K562 (cell line): ENCODE measurements around the gene FAM219B. TPM values are rescaled to one million over a fixed set of nuclear protein-coding genes. Genes with fewer than 3 reads are reported as not detected.

Source experiments
- HCFC1 ChIP-seq: IDR thresholded peaks from 2 replicates; pipeline ENCODE4 v1.6.1; 2012; ENCODE audit warnings: low read depth, low read length, improper control_type of control experiment
- HDAC8 ChIP-seq: fragments of 450-650 bp; IDR thresholded peaks from 2 replicates; pipeline ENCODE4 v1.6.1; 2016; ENCODE audit warnings: mild to moderate bottlenecking, missing genetic modification characterization, moderate library complexity, missing compliant biosample characterization
- JUND ChIP-seq, 2 experiments: IDR thresholded peaks; 2 replicates in 1 of 2; 3 replicates in 1 of 2; pipeline ENCODE4 v1.6.1; 2011; ENCODE audit warnings: borderline replicate concordance in 2 of 2, low read depth in 2 of 2, low read length in 2 of 2, improper control_type of control experiment in 1 of 2, missing biosample characterization in 1 of 2, missing genetic modification characterization in 1 of 2, missing genetic modification reagents in 1 of 2
- MAFG ChIP-seq: fragments of 450-650 bp; conservative IDR thresholded peaks from 2 replicates; pipeline ENCODE4 v1.6.1; 2016; ENCODE audit warnings: missing genetic modification characterization, missing compliant biosample characterization
- MCM3 ChIP-seq: fragments of 450-650 bp; IDR thresholded peaks from 2 replicates; pipeline ENCODE4 v1.6.1; 2016
- MTF1 ChIP-seq: fragments of 250-450 bp; sonication (Bioruptor Pico); IDR thresholded peaks from 2 replicates; pipeline ENCODE4 v1.9.0; 2021; ENCODE audit warnings: moderate library complexity, mild to moderate bottlenecking, inconsistent platforms, borderline replicate concordance
- NR2C1 ChIP-seq, 2 experiments: fragments of 450-650 bp; IDR thresholded peaks; 2 replicates each; pipeline ENCODE4 v1.6.1; 2017; ENCODE audit warnings: mild to moderate bottlenecking in 2 of 2, antibody characterized with exemption in 1 of 2, inconsistent platforms in 1 of 2, missing compliant biosample characterization in 1 of 2, missing genetic modification characterization in 1 of 2
- SNIP1 ChIP-seq: fragments of 450-650 bp; IDR thresholded peaks from 2 replicates; pipeline ENCODE4 v1.7.1; 2017; ENCODE audit warnings: low read depth, mild to moderate bottlenecking
- STAT5A ChIP-seq: IDR thresholded peaks from 2 replicates; pipeline ENCODE4 v1.6.1; 2012; ENCODE audit warnings: low read length, inconsistent platforms, borderline replicate concordance
- ZFX ChIP-seq: sonication (generic); formaldehyde crosslinking; IDR thresholded peaks from 2 replicates; pipeline ENCODE4 v1.8.0; 2022; ENCODE audit warnings: mild to moderate bottlenecking, missing genetic modification reagents, moderate library complexity
- ZKSCAN1 ChIP-seq: fragments of 150-350 bp; IDR thresholded peaks from 2 replicates; pipeline ENCODE4 v1.6.1; 2016; ENCODE audit warnings: low read depth, low read length
- ZNF699 ChIP-seq: fragments of 250-450 bp; sonication (Bioruptor Pico); IDR thresholded peaks from 2 replicates; pipeline ENCODE4 v1.8.0; 2021; ENCODE audit warnings: mild to moderate bottlenecking, moderate library complexity; ENCODE audit not compliant: insufficient replicate concordance
- polyA plus RNA-seq, 8 experiments: library from polyadenylated mRNA; depleted of rRNA in 4 of 8; stranded (reverse) in 5 of 8; unstranded in 3 of 8; fragments of >200 nt; fragmentation: Nextera tagmentation in 2 of 8; fragmentation: Illumina TruSeq in 1 of 8; extraction: Ambion mirVana in 2 of 8; extraction: Trizol in 1 of 8; gene quantifications; 2 replicates each; pipeline versions ENCODE4 v1.2.1 to v1.2.3, GENCODE V29; 2011 to 2014; ENCODE audit warnings: inconsistent platforms in 1 of 8, missing spikeins in 1 of 8
- total RNA-seq, 7 experiments: library from RNA; depleted of rRNA in 6 of 7; stranded (reverse); fragments of >200 nt in 6 of 7; fragmentation: Illumina TruSeq in 2 of 7; extraction: Trizol in 2 of 7; gene quantifications; 2 replicates each; pipeline versions ENCODE4 v1.2.1 to v1.2.3, GENCODE V29; 2011 to 2021; ENCODE audit warnings: low replicate concordance in 1 of 7
- TF ChIP-seq, protein P1 (sequence below): fragments of 250-450 bp; sonication (Bioruptor Pico); IDR thresholded peaks from 2 replicates; pipeline ENCODE4 v1.8.0; 2021; ENCODE audit warnings: borderline replicate concordance, mild to moderate bottlenecking, moderate library complexity; ENCODE audit not compliant: poor library complexity, severe bottlenecking
- TF ChIP-seq, protein P2 (sequence below), 2 experiments: fragments of 150-350 bp in 1 of 2; IDR thresholded peaks; 2 replicates each; pipeline ENCODE4 v1.6.1; 2012 to 2016; ENCODE audit warnings: low read depth in 2 of 2, low read length in 2 of 2, mild to moderate bottlenecking in 1 of 2, moderate library complexity in 1 of 2
- TF ChIP-seq, protein P3 (sequence below): sonication (generic); formaldehyde crosslinking; IDR thresholded peaks from 2 replicates; pipeline ENCODE4 v1.8.0; 2023; ENCODE audit warnings: missing genetic modification reagents, mild to moderate bottlenecking, borderline replicate concordance

FAM219B gene
- total and polyA plus RNA-seq, 9 of the 15 experiments (the other 6 are each of a cell fraction or from before 2014, with no cell fraction given), result 6.8 to 50.4 (median 29.4) TPM

DNA sequence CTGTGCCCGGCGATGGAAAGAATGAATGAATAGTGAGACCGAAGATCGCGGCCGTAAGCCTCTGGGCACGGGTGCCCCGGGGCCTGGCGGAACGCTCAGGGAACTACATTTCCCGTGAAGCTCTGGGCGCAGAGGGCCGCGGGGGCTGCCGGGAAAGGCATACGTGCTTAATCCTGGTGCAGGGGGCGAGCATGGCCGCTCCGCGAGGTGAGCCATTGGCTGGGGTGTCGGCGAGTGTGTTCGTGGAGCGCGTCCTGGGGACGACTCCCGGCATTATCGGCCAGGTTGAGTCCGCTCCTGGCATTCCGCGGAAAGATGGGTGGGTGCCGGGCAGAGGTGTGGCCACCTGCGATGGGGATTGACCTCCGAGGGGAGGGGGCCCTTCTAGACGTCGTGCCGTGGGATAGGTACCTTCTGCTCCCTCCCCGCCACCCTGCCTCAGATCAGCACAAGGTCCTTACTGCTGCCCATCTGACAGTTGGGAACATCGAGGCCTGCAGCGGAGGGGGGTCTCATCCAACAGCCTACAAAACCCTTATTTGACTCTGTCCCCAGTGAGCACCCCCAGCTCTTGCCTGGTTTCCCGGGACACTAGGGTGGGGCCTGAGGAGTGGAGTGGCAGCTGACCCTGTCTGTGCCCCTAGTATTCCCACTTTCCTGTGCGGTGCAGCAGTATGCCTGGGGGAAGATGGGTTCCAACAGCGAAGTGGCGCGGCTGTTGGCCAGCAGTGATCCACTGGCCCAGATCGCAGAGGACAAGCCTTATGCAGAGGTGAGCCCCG, 16.6 kb downstream of the FAM219B start, which contains the start of gene MPI (continued):
- TF ChIP-seq NR2C1 (IDR thresholded peaks at IDR 0.05) (peak; percentile 63; the same call in 1 of the 2 replicates), NR2C1 (tag; IDR thresholded peaks at IDR 0.05) (peak; percentile 74), JUND (IDR thresholded peaks at IDR 0.05; ENCODE audit: borderline replicate concordance, low read depth, low read length) (peak; percentile 16; the same call in 1 of the 2 replicates), JUND (tag; IDR thresholded peaks at IDR 0.05; ENCODE audit: borderline replicate concordance, low read depth, low read length) (no peak), ZKSCAN1 (no peak), MAFG (tag) (no peak), MCM3 (no peak), HCFC1 (peak; percentile 95), STAT5A (no peak), ZFX (peak; percentile 83), ZNF699 (no peak), HDAC8 (no peak; the same call in 1 of the 2 replicates), MTF1 (no peak), SNIP1 (no peak)
- TF ChIP-seq, protein P1, sequence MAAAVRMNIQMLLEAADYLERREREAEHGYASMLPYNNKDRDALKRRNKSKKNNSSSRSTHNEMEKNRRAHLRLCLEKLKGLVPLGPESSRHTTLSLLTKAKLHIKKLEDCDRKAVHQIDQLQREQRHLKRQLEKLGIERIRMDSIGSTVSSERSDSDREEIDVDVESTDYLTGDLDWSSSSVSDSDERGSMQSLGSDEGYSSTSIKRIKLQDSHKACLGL (CRISPR knock-in tag), result no peak
- TF ChIP-seq, protein P2, sequence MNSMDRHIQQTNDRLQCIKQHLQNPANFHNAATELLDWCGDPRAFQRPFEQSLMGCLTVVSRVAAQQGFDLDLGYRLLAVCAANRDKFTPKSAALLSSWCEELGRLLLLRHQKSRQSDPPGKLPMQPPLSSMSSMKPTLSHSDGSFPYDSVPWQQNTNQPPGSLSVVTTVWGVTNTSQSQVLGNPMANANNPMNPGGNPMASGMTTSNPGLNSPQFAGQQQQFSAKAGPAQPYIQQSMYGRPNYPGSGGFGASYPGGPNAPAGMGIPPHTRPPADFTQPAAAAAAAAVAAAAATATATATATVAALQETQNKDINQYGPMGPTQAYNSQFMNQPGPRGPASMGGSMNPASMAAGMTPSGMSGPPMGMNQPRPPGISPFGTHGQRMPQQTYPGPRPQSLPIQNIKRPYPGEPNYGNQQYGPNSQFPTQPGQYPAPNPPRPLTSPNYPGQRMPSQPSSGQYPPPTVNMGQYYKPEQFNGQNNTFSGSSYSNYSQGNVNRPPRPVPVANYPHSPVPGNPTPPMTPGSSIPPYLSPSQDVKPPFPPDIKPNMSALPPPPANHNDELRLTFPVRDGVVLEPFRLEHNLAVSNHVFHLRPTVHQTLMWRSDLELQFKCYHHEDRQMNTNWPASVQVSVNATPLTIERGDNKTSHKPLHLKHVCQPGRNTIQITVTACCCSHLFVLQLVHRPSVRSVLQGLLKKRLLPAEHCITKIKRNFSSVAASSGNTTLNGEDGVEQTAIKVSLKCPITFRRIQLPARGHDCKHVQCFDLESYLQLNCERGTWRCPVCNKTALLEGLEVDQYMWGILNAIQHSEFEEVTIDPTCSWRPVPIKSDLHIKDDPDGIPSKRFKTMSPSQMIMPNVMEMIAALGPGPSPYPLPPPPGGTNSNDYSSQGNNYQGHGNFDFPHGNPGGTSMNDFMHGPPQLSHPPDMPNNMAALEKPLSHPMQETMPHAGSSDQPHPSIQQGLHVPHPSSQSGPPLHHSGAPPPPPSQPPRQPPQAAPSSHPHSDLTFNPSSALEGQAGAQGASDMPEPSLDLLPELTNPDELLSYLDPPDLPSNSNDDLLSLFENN (IDR thresholded peaks at IDR 0.05; ENCODE audit: low read depth in 2 of 2, low read length in 2 of 2), result no peak
- TF ChIP-seq, protein P3, sequence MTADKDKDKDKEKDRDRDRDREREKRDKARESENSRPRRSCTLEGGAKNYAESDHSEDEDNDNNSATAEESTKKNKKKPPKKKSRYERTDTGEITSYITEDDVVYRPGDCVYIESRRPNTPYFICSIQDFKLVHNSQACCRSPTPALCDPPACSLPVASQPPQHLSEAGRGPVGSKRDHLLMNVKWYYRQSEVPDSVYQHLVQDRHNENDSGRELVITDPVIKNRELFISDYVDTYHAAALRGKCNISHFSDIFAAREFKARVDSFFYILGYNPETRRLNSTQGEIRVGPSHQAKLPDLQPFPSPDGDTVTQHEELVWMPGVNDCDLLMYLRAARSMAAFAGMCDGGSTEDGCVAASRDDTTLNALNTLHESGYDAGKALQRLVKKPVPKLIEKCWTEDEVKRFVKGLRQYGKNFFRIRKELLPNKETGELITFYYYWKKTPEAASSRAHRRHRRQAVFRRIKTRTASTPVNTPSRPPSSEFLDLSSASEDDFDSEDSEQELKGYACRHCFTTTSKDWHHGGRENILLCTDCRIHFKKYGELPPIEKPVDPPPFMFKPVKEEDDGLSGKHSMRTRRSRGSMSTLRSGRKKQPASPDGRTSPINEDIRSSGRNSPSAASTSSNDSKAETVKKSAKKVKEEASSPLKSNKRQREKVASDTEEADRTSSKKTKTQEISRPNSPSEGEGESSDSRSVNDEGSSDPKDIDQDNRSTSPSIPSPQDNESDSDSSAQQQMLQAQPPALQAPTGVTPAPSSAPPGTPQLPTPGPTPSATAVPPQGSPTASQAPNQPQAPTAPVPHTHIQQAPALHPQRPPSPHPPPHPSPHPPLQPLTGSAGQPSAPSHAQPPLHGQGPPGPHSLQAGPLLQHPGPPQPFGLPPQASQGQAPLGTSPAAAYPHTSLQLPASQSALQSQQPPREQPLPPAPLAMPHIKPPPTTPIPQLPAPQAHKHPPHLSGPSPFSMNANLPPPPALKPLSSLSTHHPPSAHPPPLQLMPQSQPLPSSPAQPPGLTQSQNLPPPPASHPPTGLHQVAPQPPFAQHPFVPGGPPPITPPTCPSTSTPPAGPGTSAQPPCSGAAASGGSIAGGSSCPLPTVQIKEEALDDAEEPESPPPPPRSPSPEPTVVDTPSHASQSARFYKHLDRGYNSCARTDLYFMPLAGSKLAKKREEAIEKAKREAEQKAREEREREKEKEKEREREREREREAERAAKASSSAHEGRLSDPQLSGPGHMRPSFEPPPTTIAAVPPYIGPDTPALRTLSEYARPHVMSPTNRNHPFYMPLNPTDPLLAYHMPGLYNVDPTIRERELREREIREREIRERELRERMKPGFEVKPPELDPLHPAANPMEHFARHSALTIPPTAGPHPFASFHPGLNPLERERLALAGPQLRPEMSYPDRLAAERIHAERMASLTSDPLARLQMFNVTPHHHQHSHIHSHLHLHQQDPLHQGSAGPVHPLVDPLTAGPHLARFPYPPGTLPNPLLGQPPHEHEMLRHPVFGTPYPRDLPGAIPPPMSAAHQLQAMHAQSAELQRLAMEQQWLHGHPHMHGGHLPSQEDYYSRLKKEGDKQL (CRISPR knock-in tag), result no peak
